ENCODE results near the gene PPP3CA.

Gene PPP3CA

GRCh38 chr4:101031971-101032370 lies 315.4 kb downstream of the PPP3CA start:
- Histone ChIP-seq H2AFZ (ENCODE audit: insufficient read depth, low read length, poor library complexity) (no peak overlapping the region), H3K27me3 (ENCODE audit: insufficient read depth, low read length) (no peaks in the 10 kb centered on the region), H2AK5ac (ENCODE audit: low read length) (no peak overlapping the region), H3K4me2 (ENCODE audit: low read length) (no peak overlapping the region), H3K27ac (ENCODE audit: low read depth, low read length) (no peak overlapping the region), H3K18ac (ENCODE audit: low read length) (no peak overlapping the region), H2BK120ac (ENCODE audit: insufficient read depth, low read length, poor library complexity) (no peak overlapping the region), H3K79me1 (ENCODE audit: low read length) (peaks cover 12% of the 10 kb centered on the region), H3K14ac (ENCODE audit: low read length) (no peak overlapping the region), H2BK5ac (ENCODE audit: low read depth, low read length, poor library complexity) (no peak overlapping the region), H4K91ac (ENCODE audit: low read depth, low read length) (no peak overlapping the region), H3K79me2 (ENCODE audit: control insufficient read depth, insufficient read depth, low read length, poor library complexity) (peaks cover 1% of the 10 kb centered on the region), H3K36me3 (ENCODE audit: control insufficient read depth in 1 of 2, insufficient read depth in 2 of 2, low read length in 2 of 2) (no peaks in the 10 kb centered on the region), H3K23ac (ENCODE audit: low read length) (no peak overlapping the region), H3K9me3 (ENCODE audit: insufficient read depth, low read depth, low read length) (no peaks in the 10 kb centered on the region), H3K4me1 (ENCODE audit: control insufficient read depth in 1 of 2, insufficient read depth in 2 of 2, low read length in 2 of 2) (peaks cover 3 to 5% of the 10 kb centered on the region in 2 experiments), H3K9ac (ENCODE audit: low read length) (no peak overlapping the region), H4K8ac (ENCODE audit: low read depth, low read length) (no peak overlapping the region), H2BK12ac (ENCODE audit: low read length) (no peak overlapping the region), H3K4ac (ENCODE audit: low read depth, low read length) (no peak overlapping the region), H4K12ac (ENCODE audit: low read depth, low read length) (no peak overlapping the region), H3K4me3 (ENCODE audit: low read depth, low read length) (no peak overlapping the region)
- WGBS (ENCODE audit: extremely low coverage, insufficient coverage, insufficient read length), result no CpG with 5 or more reads among the region's 5 CpGs
- DNase-seq, result no peak

- Histone ChIP-seq H3K4ac (ENCODE audit: low read depth, low read length) (no peak overlapping the region), H3K4me1 (ENCODE audit: control insufficient read depth in 1 of 2, insufficient read depth in 2 of 2, low read length in 2 of 2) (no peaks in the 10 kb centered on the region), H3K36me3 (ENCODE audit: control insufficient read depth in 1 of 2, insufficient read depth in 2 of 2, low read length in 2 of 2) (no peaks in the 10 kb centered on the region), H4K91ac (ENCODE audit: low read depth, low read length) (no peak overlapping the region), H2AK5ac (ENCODE audit: low read length) (no peak overlapping the region), H2BK120ac (ENCODE audit: insufficient read depth, low read length, poor library complexity) (no peak overlapping the region), H3K4me3 (ENCODE audit: low read depth, low read length) (no peak overlapping the region), H3K79me1 (ENCODE audit: low read length) (no peaks in the 10 kb centered on the region), H2AFZ (ENCODE audit: insufficient read depth, low read length, poor library complexity) (no peak overlapping the region), H3K9ac (ENCODE audit: low read length) (no peak overlapping the region), H3K18ac (ENCODE audit: low read length) (no peak overlapping the region), H2BK5ac (ENCODE audit: low read depth, low read length, poor library complexity) (no peak overlapping the region), H4K12ac (ENCODE audit: low read depth, low read length) (no peak overlapping the region), H2BK12ac (ENCODE audit: low read length) (no peak overlapping the region), H4K8ac (ENCODE audit: low read depth, low read length) (no peak overlapping the region), H3K23ac (ENCODE audit: low read length) (no peak overlapping the region), H3K79me2 (ENCODE audit: control insufficient read depth, insufficient read depth, low read length, poor library complexity) (no peaks in the 10 kb centered on the region), H3K27ac (ENCODE audit: low read depth, low read length) (no peak overlapping the region), H3K9me3 (ENCODE audit: insufficient read depth, low read depth, low read length) (no peaks in the 10 kb centered on the region), H3K14ac (ENCODE audit: low read length) (no peak overlapping the region), H3K4me2 (ENCODE audit: low read length) (no peak overlapping the region), H3K27me3 (ENCODE audit: insufficient read depth, low read length) (no peaks in the 10 kb centered on the region)
- DNase-seq, result no peak
Observed at GRCh38 chr4:101028886-101029285, 318.4 kb downstream of the PPP3CA start.

DNA sequence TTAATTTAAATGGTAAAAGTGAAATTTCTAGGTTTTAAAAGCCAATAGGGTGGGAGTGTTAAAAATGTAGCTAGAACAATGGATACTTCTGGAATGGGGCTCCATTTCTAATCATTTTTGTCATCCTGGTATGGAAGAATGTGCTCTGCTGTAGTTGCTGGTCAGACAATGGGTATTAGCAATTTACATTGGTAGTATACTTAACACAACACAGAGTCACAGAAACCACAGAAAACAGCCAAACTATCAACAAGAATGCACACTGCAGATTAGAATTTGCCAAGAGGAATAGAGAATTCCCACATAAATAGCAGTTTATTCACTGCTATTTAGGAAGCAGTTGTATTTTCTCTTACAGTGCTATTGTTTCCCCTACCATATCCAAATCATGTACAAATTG lies 319.6 kb downstream of the PPP3CA start:
- no peak overlapping the region for H3K4me3 ChIP-seq (ENCODE audit: low read depth, low read length)
- no peaks in the 10 kb centered on the region for H3K79me1 ChIP-seq (ENCODE audit: low read length)
- H3K4me1 ChIP-seq (ENCODE audit: control insufficient read depth in 1 of 2, insufficient read depth in 2 of 2, low read length in 2 of 2), result no peaks in the 10 kb centered on the region
- no peaks in the 10 kb centered on the region for H3K27me3 ChIP-seq (ENCODE audit: insufficient read depth, low read length)
- H3K18ac ChIP-seq (ENCODE audit: low read length), result no peak overlapping the region
- no peak overlapping the region for H4K91ac ChIP-seq (ENCODE audit: low read depth, low read length)
- DNase-seq, result no peak
- no peak overlapping the region for H3K9ac ChIP-seq (ENCODE audit: low read length)
- H3K9me3 ChIP-seq (ENCODE audit: insufficient read depth, low read depth, low read length), result no peaks in the 10 kb centered on the region
- H2BK12ac ChIP-seq (ENCODE audit: low read length), result no peak overlapping the region
- H4K12ac ChIP-seq (ENCODE audit: low read depth, low read length), result no peak overlapping the region
- no peak overlapping the region for H2AFZ ChIP-seq (ENCODE audit: insufficient read depth, low read length, poor library complexity)
- no peak overlapping the region for H3K4ac ChIP-seq (ENCODE audit: low read depth, low read length)
- no peak overlapping the region for H2BK120ac ChIP-seq (ENCODE audit: insufficient read depth, low read length, poor library complexity)
- H2BK5ac ChIP-seq (ENCODE audit: low read depth, low read length, poor library complexity), result no peak overlapping the region
- no peak overlapping the region for H4K8ac ChIP-seq (ENCODE audit: low read depth, low read length)
- H3K23ac ChIP-seq (ENCODE audit: low read length), result no peak overlapping the region
- H3K79me2 ChIP-seq (ENCODE audit: control insufficient read depth, insufficient read depth, low read length, poor library complexity), result no peaks in the 10 kb centered on the region
- H3K36me3 ChIP-seq (ENCODE audit: control insufficient read depth in 1 of 2, insufficient read depth in 2 of 2, low read length in 2 of 2), result no peaks in the 10 kb centered on the region
- H3K27ac ChIP-seq (ENCODE audit: low read depth, low read length), result no peak overlapping the region
- H3K14ac ChIP-seq (ENCODE audit: low read length), result no peak overlapping the region
- H2AK5ac ChIP-seq (ENCODE audit: low read length), result no peak overlapping the region
- H3K4me2 ChIP-seq (ENCODE audit: low read length), result no peak overlapping the region

- Histone ChIP-seq H3K4me1 (ENCODE audit: control insufficient read depth in 1 of 2, insufficient read depth in 2 of 2, low read length in 2 of 2) (peaks cover 0 to 4% of the 10 kb centered on the region in 2 experiments), H2AK5ac (ENCODE audit: low read length) (no peak overlapping the region), H3K9ac (ENCODE audit: low read length) (no peak overlapping the region), H3K79me1 (ENCODE audit: low read length) (no peaks in the 10 kb centered on the region), H3K23ac (ENCODE audit: low read length) (no peak overlapping the region), H2AFZ (ENCODE audit: insufficient read depth, low read length, poor library complexity) (no peak overlapping the region), H4K91ac (ENCODE audit: low read depth, low read length) (no peak overlapping the region), H3K79me2 (ENCODE audit: control insufficient read depth, insufficient read depth, low read length, poor library complexity) (no peaks in the 10 kb centered on the region), H3K18ac (ENCODE audit: low read length) (no peak overlapping the region), H3K27me3 (ENCODE audit: insufficient read depth, low read length) (no peaks in the 10 kb centered on the region), H4K12ac (ENCODE audit: low read depth, low read length) (no peak overlapping the region), H3K4me2 (ENCODE audit: low read length) (no peak overlapping the region), H3K9me3 (ENCODE audit: insufficient read depth, low read depth, low read length) (no peaks in the 10 kb centered on the region), H2BK12ac (ENCODE audit: low read length) (no peak overlapping the region), H3K4me3 (ENCODE audit: low read depth, low read length) (no peak overlapping the region), H2BK5ac (ENCODE audit: low read depth, low read length, poor library complexity) (no peak overlapping the region), H3K36me3 (ENCODE audit: control insufficient read depth in 1 of 2, insufficient read depth in 2 of 2, low read length in 2 of 2) (no peaks in the 10 kb centered on the region), H3K14ac (ENCODE audit: low read length) (no peak overlapping the region), H4K8ac (ENCODE audit: low read depth, low read length) (no peak overlapping the region), H3K27ac (ENCODE audit: low read depth, low read length) (no peak overlapping the region), H3K4ac (ENCODE audit: low read depth, low read length) (no peak overlapping the region), H2BK120ac (ENCODE audit: insufficient read depth, low read length, poor library complexity) (no peak overlapping the region)
- DNase-seq, result no peak
- no CpG with 5 or more reads among the region's 8 CpGs for WGBS (ENCODE audit: extremely low coverage, insufficient coverage, insufficient read length)
Observed at GRCh38 chr4:101025755-101026154, 321.6 kb downstream of the PPP3CA start.
